ENCODE results near the gene FCHSD2.
"Not testable (repeated sequence)": the region's sequence is repeated elsewhere in the genome, so short reads cannot be mapped to it uniquely, and the experiment has no call there.

Gene FCHSD2

DNA sequence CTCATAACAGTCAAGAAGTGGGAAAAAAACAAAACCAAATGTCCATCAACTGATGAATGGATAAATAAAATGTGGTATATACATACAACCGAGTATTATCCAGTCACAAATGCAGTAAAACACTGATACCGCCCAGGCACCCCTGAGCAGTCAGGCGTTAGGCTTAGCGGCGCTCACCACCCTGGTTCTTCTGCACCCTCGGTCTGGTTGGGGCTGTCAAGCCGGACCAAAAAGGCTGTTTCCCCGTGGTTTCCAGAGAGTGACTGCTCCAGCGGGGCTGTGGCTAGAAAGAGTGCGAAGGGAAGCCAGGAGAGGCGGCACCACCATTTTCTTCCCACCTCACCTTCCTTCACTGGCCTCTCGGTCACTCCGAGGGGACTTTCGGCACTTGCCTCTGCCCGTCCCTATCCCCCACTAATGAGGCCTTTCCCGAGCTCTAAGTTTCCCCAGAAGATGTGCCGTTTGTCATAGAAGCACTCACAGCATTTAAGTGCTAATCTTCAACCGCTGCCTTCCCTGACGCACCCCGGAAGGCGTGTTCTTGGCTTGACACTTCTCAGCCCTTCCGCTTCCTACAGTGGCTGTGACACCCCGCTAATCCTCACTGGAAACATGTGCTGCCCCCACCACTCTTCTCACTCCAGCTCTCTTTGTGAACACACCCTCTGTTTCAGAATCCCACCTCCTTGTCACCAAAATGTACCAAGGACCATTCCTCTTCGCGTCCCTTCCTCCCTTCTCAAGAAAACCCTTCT, 42.4 kb downstream of the FCHSD2 start:
- no peaks in the 10 kb centered on the region for H3K9me3 ChIP-seq (ENCODE audit: control insufficient read depth, insufficient read depth, low read length)
- no peaks in the 10 kb centered on the region for H3K4me1 ChIP-seq (ENCODE audit: control insufficient read depth, insufficient read depth, low read length)
- H3K4me3 ChIP-seq (ENCODE audit: low read depth, low read length): peak overlapping the region; percentile 30
- H3K27me3 ChIP-seq (ENCODE audit: control insufficient read depth, insufficient read depth, low read length): no peaks in the 10 kb centered on the region
- no peak overlapping the region for H3K9ac ChIP-seq (ENCODE audit: low read depth, low read length)
- no peaks in the 10 kb centered on the region for H3K36me3 ChIP-seq (ENCODE audit: control insufficient read depth, insufficient read depth, low read length)

DNA sequence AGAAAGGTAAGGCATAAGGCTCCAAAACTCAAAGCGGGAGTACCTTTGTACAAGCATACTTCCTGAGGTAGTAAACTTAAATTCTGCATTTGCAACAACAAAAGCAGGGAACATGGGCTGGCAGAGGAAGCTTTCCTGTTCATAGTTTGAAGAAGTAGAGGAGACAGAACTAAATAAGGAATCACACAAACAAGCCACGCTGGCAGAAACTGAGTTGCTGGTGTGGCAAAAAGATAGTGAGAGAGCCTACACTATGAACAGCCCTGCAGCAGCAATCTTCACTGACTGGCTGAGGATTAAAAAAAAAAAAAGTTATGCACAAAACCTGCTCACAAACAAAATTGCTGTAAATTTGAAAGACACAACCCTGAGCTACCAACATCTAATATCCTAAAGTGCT, 46.5 kb downstream of the FCHSD2 start:
- H3K4me3 ChIP-seq (ENCODE audit: low read depth, low read length): no peak overlapping the region
- no peak overlapping the region for H3K9ac ChIP-seq (ENCODE audit: low read depth, low read length)
- no peaks in the 10 kb centered on the region for H3K36me3 ChIP-seq (ENCODE audit: control insufficient read depth, insufficient read depth, low read length)
- no peaks in the 10 kb centered on the region for H3K27me3 ChIP-seq (ENCODE audit: control insufficient read depth, insufficient read depth, low read length)
- no peaks in the 10 kb centered on the region for H3K4me1 ChIP-seq (ENCODE audit: control insufficient read depth, insufficient read depth, low read length)
- H3K9me3 ChIP-seq (ENCODE audit: control insufficient read depth, insufficient read depth, low read length): no peaks in the 10 kb centered on the region

DNA sequence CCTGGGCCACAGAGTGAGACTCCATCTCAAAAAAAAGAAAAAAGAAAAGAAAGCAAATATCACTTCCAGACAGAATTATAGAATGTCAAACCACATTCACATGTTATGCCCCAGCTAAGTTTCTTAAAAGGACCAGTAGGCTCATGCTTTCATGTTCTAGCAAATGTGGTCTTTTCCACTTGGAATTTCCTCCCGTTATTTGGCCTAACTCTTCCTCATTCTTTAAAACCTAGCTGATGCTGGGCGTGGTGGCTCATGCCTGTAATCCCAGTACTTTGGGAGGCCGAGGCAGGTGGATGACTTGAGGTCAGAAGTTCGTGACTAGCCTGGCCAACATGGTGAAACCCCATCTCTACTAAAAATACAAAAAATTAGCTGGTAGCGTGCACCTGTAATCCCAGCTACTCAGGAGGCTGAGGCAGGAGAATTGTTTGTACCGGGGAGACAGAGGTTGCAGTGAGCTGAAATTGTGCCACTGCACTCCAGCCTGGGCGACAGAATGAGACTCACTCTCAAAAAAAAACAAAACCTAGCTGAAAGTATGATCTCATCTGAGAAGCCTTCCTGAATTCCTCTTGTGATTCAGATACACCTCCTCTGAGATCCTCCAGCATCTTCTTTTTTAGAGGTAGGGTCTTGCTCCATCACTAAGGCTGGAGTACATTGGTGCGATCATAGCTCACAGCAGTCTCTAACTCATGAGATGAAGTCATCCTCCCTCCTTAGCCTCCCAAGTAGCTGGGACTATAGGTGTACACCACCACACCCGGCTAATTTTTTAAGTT, 50.4 kb downstream of the FCHSD2 start:
- H3K27me3 ChIP-seq (ENCODE audit: control insufficient read depth, insufficient read depth, low read length): no peaks in the 10 kb centered on the region
- no peaks in the 10 kb centered on the region for H3K36me3 ChIP-seq (ENCODE audit: control insufficient read depth, insufficient read depth, low read length)
- H3K9me3 ChIP-seq (ENCODE audit: control insufficient read depth, insufficient read depth, low read length): no peaks in the 10 kb centered on the region
- H3K4me1 ChIP-seq (ENCODE audit: control insufficient read depth, insufficient read depth, low read length): no peaks in the 10 kb centered on the region
- H3K9ac ChIP-seq (ENCODE audit: low read depth, low read length): no peak overlapping the region
- no peak overlapping the region for H3K4me3 ChIP-seq (ENCODE audit: low read depth, low read length)

DNA sequence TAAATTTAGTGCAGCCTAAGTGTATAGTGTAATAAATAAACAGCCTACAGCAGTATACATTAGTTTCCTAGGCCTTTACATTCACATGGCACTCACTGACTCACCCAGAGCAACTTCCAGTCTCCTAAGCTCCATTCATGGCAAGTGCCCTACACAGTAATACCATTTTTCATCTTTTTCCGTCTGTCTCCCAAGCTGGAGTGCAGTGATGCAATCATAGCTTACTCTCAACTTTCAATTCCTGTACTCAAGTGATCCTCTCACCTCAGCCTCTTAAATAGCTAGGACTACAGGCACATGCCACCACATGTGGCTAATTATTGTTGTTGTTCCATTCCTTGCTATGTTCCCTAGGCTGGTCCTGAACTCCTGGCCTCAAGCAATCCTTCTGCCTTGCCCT, 54.4 kb downstream of the FCHSD2 start:
- Histone ChIP-seq H3K4me3 (ENCODE audit: low read depth, low read length) (no peak overlapping the region), H3K4me1 (ENCODE audit: control insufficient read depth, insufficient read depth, low read length) (no peaks in the 10 kb centered on the region), H3K9ac (ENCODE audit: low read depth, low read length) (no peak overlapping the region), H3K27me3 (ENCODE audit: control insufficient read depth, insufficient read depth, low read length) (no peaks in the 10 kb centered on the region), H3K9me3 (ENCODE audit: control insufficient read depth, insufficient read depth, low read length) (no peaks in the 10 kb centered on the region), H3K36me3 (ENCODE audit: control insufficient read depth, insufficient read depth, low read length) (no peaks in the 10 kb centered on the region)

DNA sequence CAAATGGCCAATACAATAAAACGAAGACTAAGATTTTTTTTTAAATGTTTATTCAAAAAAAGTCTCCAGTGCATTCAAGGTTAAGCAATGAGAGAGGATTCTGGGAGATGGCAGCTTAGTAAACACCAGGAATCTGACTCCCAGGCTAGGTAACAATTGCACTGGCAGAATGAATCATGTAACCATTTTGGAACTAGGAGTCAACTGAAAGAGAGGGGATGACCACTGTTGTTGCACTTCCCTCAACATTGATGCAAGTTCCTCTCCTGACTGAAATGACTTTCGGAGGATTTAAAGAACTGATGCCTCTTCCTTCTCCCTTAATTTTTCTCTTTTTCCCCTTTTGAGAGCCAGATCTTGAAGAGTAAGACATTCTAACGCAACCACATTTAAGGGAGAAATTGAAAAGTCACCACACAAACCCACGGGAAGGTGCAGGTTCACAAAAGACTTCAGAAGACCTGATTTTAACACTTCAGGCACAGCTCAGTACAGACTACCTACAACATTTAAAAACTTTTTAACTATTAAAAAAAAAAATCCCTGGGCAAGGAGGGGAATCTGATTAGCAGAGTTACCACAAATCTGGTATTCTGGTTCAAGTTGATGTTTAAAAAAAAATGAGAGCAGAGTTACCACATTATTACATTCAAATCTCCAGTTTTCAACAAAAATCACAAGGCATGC, 56.8 kb downstream of the FCHSD2 start:
- H3K36me3 ChIP-seq (ENCODE audit: control insufficient read depth, insufficient read depth, low read length): no peaks in the 10 kb centered on the region
- H3K27me3 ChIP-seq (ENCODE audit: control insufficient read depth, insufficient read depth, low read length): no peaks in the 10 kb centered on the region
- no peaks in the 10 kb centered on the region for H3K4me1 ChIP-seq (ENCODE audit: control insufficient read depth, insufficient read depth, low read length)
- no peak overlapping the region for H3K4me3 ChIP-seq (ENCODE audit: low read depth, low read length)
- no peaks in the 10 kb centered on the region for H3K9me3 ChIP-seq (ENCODE audit: control insufficient read depth, insufficient read depth, low read length)
- no peak overlapping the region for H3K9ac ChIP-seq (ENCODE audit: low read depth, low read length)

DNA sequence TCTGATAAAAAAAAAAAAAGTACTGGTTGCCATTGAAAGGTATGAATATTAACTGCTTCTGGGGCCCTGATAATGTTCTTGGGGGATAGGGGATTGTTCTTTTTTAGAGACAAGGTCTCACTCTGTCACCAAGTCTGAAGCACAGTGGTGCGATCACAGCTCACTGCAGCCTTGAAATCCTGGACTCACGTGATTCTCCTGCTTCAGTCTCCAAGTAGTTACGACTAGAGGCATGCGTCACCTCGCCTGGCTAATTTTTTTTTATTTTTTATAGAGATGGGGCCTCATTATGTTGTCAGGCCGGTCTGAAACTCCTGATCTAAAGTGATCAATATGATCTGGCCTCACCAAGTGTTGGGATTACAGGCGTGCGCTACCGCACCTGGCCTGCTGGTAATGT, 63.5 kb downstream of the FCHSD2 start:
- H3K4me3 ChIP-seq (ENCODE audit: low read depth, low read length): no peak overlapping the region
- H3K27me3 ChIP-seq (ENCODE audit: control insufficient read depth, insufficient read depth, low read length): no peaks in the 10 kb centered on the region
- H3K9me3 ChIP-seq (ENCODE audit: control insufficient read depth, insufficient read depth, low read length): no peaks in the 10 kb centered on the region
- H3K36me3 ChIP-seq (ENCODE audit: control insufficient read depth, insufficient read depth, low read length): no peaks in the 10 kb centered on the region
- H3K4me1 ChIP-seq (ENCODE audit: control insufficient read depth, insufficient read depth, low read length): no peaks in the 10 kb centered on the region
- H3K9ac ChIP-seq (ENCODE audit: low read depth, low read length): no peak overlapping the region

DNA sequence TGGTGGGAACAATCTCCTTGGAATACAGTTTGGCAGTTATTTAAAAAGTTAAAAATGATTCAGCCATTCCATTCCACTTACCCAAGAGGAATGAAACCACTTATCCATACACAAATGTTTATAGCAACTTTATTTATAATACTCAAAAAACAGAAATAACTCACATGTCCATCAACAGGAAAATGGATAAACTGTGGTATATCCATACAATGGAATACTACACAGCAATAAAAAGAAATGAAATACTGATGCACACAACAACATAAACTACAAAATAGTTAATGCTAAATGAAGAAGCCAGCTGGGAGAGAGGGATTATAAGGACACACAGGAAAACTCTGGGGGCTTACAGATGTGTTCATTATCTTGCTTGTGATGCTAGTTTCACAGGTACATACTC, 64.7 kb downstream of the FCHSD2 start:
- H3K27me3 ChIP-seq (ENCODE audit: control insufficient read depth, insufficient read depth, low read length): no peaks in the 10 kb centered on the region
- H3K4me3 ChIP-seq (ENCODE audit: low read depth, low read length): no peak overlapping the region
- H3K4me1 ChIP-seq (ENCODE audit: control insufficient read depth, insufficient read depth, low read length): no peaks in the 10 kb centered on the region
- H3K36me3 ChIP-seq (ENCODE audit: control insufficient read depth, insufficient read depth, low read length): no peaks in the 10 kb centered on the region
- H3K9me3 ChIP-seq (ENCODE audit: control insufficient read depth, insufficient read depth, low read length): no peaks in the 10 kb centered on the region
- H3K9ac ChIP-seq (ENCODE audit: low read depth, low read length): no peak overlapping the region

DNA sequence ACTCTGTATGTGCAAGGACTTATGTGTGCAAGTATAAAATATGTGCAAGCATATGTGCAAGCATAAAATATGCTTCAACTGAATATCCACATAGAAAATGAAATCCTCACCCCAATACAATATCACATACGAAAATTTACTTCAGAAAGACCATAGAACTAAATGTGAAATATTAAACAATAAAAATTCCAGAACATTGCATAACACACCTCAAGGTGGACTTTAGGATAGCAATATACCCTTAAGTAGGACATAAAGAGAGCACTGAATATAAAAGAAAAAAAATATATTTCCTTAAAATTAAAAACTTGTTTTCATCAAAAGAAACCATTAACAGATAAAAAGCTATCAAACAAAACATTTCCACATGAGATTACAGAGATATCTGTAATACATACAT, 67.8 kb downstream of the FCHSD2 start:
- Histone ChIP-seq H3K36me3 (ENCODE audit: control insufficient read depth, insufficient read depth, low read length) (no peaks in the 10 kb centered on the region), H3K9ac (ENCODE audit: low read depth, low read length) (no peak overlapping the region), H3K4me1 (ENCODE audit: control insufficient read depth, insufficient read depth, low read length) (no peaks in the 10 kb centered on the region), H3K9me3 (ENCODE audit: control insufficient read depth, insufficient read depth, low read length) (no peaks in the 10 kb centered on the region), H3K27me3 (ENCODE audit: control insufficient read depth, insufficient read depth, low read length) (no peaks in the 10 kb centered on the region), H3K4me3 (ENCODE audit: low read depth, low read length) (no peak overlapping the region)

DNA sequence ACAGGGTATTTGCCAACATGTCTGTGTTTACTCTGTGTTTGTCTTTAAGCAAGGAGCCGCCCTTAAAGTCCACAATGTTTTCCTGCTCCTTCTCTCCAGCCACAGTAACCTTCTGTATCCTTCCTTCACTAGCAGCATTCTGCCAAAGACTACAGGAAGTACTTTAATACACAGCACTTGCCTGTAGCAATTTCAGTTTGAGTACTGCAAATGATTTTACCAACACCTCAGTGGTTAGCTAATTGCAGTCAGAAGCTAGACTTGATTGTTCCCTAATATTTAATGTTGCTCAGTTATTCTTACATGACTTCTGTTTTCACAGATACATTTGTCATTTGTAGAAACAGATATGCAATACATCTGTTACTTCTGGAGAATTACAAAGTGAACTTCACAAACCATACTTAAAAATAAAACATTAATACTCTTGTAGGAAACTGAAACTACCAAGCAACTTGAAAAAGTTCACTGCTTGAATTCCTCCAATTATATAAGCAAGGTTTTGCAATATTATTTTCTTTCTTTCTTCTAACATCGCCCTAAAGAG, 69.1 kb downstream of the FCHSD2 start:
- no peaks in the 10 kb centered on the region for H3K4me1 ChIP-seq (ENCODE audit: control insufficient read depth, insufficient read depth, low read length)
- H3K4me3 ChIP-seq (ENCODE audit: low read depth, low read length): no peak overlapping the region
- H3K9me3 ChIP-seq (ENCODE audit: control insufficient read depth, insufficient read depth, low read length): no peaks in the 10 kb centered on the region
- H3K9ac ChIP-seq (ENCODE audit: low read depth, low read length): no peak overlapping the region
- no peaks in the 10 kb centered on the region for H3K36me3 ChIP-seq (ENCODE audit: control insufficient read depth, insufficient read depth, low read length)
- H3K27me3 ChIP-seq (ENCODE audit: control insufficient read depth, insufficient read depth, low read length): no peaks in the 10 kb centered on the region

DNA sequence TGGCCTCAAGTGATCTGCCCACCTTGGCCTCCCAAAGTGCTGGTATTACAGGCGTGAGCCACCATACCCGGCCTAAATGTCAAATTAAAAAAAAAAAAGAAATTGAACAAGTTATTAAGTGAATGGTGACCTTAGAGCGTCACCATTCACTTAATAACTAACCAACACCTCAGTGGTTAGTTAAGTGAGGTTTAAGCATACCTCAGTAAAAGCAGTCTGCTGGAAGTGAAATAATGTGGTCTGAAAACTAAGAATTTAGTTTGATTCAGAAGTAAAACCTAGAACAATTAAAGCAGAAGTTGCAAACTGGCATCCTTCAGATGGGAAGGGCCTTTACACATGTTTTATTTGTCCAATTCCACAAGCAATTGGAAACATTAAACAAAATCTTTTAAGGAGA, 71.5 kb downstream of the FCHSD2 start:
- Histone ChIP-seq H3K9me3 (ENCODE audit: control insufficient read depth, insufficient read depth, low read length) (no peaks in the 10 kb centered on the region), H3K4me3 (ENCODE audit: low read depth, low read length) (no peak overlapping the region), H3K27me3 (ENCODE audit: control insufficient read depth, insufficient read depth, low read length) (no peaks in the 10 kb centered on the region), H3K4me1 (ENCODE audit: control insufficient read depth, insufficient read depth, low read length) (no peaks in the 10 kb centered on the region), H3K9ac (ENCODE audit: low read depth, low read length) (no peak overlapping the region), H3K36me3 (ENCODE audit: control insufficient read depth, insufficient read depth, low read length) (no peaks in the 10 kb centered on the region)

DNA sequence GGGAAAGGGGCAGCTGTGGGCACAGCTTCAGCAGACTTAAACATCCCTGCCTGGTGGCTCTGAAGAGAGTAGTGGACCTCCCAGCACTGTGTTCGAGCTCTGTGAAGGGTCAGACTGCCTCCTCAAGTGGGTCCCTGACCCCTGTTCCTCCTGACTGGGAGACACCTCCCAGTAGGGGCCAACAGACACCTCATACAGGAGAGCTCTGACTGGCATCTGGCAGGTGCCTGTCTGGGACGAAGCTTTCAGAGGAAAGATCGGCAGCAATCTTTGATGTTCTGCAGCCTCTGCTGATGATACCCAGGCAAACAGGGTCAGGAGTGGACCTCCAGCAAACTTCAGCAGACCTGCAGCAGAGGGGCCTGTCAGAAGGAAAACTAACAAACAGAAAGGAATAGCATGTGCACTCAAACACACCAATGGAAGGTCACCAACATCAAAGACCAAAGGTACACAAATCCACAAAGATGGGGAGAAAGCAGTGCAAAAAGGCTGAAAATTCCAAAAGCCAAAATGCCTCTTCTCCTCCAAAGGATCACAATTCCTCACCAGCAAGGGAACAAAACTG, 80.2 kb downstream of the FCHSD2 start:
- H3K4me3 ChIP-seq (ENCODE audit: low read depth, low read length); H3K36me3 ChIP-seq (ENCODE audit: control insufficient read depth, insufficient read depth, low read length); H3K27me3 ChIP-seq (ENCODE audit: control insufficient read depth, insufficient read depth, low read length); H3K9me3 ChIP-seq (ENCODE audit: control insufficient read depth, insufficient read depth, low read length); H3K9ac ChIP-seq (ENCODE audit: low read depth, low read length); H3K4me1 ChIP-seq (ENCODE audit: control insufficient read depth, insufficient read depth, low read length): not testable (repeated sequence)
